Heart left ventricle (tissue), 13 donors: ENCODE data around the gene CACNB2.

Experiments used
- POLR2A ChIP-seq, 2 donors: fragments of 450-650 bp; IDR thresholded peaks; one replicate each; pipeline ENCODE4 v1.6.1; 2017; ENCODE audit warnings: antibody characterized with exemption in 2 of 2, mild to moderate bottlenecking in 2 of 2, moderate library complexity in 2 of 2
- TF ChIP-seq, protein P1 (sequence below), 12 donors: fragments of 200-600 bp; sonication (generic) in 4 of 12; IDR thresholded peaks; one replicate each; pipeline versions ENCODE4 v1.5.0 to v1.8.0; 2018 to 2022; ENCODE audit warnings: antibody characterized with exemption in 12 of 12, mild to moderate bottlenecking in 5 of 12
- donor health status: ischemic (EF 13 %, LVEDD 7.1; RV severe dilation, severe dysfunction).
- donor health status: DM: no; HTN: yes; CAD: no.
- donor health status: DM: no; HTN: no; CAD: no.
- donor health status: ischemic (EF 25% LVEDD 6.9; RV normal size, moderate dysfunction).
- donor health status: ischemic (EF 25% LVEDD 5.7; RV mildly dilated, moderate dysfunction).
- donor health status: ischemic (EF 35%, LVEDD 5.7; RV mildly dilated, moderate dysfunction).
- donor health status: nonischemic (EF 11% LVEDD 7.7; RV severe dilation, severe dysfunction).
- donor health status: DM: yes; HTN: yes; CAD: no.
- donor health status: PGD.
- donor health status: ischemic (EF 29% LVEDD 5.4; RV normal size, mild dysfunction).
- donor health status: nonischemic (EF 23%, LVEDD 6.1; RV moderate dilation, normal function).

DNA sequence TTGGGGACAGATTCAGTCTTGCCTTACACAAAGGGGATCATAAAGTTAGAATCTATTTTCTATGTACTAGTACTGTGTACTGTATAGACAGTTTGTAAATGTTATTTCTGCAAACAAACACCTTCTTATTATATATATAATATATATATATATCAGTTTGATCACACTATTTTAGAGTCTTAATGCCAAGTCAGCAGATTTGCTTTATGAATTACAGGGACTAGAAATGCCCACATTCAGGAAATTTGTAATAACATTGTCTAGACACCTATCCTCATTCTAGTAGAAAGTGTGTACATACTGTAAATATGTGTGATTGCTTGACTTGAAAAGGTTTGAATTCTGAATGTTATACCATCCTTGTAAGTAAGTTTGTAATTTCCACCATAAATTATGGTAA lies 400.0 kb downstream of the CACNB2 start:
- TF ChIP-seq POLR2A (IDR thresholded peaks at IDR 0.05): no peak
- TF ChIP-seq, protein P1, sequence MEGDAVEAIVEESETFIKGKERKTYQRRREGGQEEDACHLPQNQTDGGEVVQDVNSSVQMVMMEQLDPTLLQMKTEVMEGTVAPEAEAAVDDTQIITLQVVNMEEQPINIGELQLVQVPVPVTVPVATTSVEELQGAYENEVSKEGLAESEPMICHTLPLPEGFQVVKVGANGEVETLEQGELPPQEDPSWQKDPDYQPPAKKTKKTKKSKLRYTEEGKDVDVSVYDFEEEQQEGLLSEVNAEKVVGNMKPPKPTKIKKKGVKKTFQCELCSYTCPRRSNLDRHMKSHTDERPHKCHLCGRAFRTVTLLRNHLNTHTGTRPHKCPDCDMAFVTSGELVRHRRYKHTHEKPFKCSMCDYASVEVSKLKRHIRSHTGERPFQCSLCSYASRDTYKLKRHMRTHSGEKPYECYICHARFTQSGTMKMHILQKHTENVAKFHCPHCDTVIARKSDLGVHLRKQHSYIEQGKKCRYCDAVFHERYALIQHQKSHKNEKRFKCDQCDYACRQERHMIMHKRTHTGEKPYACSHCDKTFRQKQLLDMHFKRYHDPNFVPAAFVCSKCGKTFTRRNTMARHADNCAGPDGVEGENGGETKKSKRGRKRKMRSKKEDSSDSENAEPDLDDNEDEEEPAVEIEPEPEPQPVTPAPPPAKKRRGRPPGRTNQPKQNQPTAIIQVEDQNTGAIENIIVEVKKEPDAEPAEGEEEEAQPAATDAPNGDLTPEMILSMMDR (IDR thresholded peaks at IDR 0.05): no peak
